ENCODE results near the gene CLCNKA. TPM values are rescaled to one million over a fixed set of nuclear protein-coding genes. Genes with fewer than 3 reads are reported as not detected.

CLCNKA gene
- total RNA-seq, 4 donors from 2014 or later, result 0.10 to 1.3 (median 0.63) TPM; not detected in 1

DNA sequence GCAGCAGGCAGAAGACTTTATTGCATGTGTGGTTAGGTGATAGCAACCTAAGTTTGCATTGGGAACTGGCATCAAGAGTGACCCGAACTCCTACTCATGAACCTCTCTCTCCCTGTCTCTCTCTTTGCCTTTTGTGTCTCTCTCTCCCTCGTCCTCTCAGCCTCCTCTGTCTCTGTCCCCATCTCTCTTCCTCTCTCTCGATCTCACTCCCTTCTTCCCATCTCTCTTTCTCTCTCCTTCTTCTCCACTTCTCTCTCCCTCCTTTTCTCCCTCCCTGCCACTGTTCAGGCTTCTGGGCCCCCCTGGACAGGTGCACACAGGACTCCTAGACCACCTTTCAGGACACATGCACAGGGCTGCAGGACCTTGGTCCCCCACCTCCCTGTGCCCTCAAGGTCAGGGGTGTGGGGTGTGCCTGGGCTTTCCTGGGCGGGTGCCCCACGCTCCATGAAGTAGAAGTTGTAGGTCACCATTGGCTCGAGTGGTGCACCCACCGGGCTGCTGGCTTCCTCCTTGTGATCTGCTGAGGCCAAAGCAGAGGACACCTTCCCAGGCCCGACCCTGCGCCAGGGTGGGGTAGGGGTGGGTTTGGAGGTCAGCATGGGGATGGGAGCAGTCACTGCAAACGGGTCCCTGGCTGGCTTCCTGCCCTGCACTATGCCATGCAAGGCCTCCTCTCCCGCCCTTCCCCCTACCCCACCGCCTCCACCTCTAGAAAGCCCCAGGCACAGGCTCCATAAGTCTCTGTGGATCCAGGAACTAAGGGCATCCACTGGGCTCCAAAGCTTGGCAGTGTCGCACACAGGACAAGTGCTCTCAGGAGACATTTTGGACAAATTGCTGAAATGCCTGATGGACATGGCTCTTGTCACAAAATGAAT is 32.7 kb upstream of the CLCNKA start:
- no peak overlapping the region for H3K4me3 ChIP-seq (ENCODE audit: low read depth, poor library complexity, severe bottlenecking)
- DNase-seq (ENCODE audit: low spot score in 2 of 2), result no peak
- no peak for TF ChIP-seq CTCF (IDR thresholded peaks at IDR 0.05)
- no peak for TF ChIP-seq POLR2A (IDR thresholded peaks at IDR 0.05)
- WGBS, 2 donors, result 87 to 92% methylated on average over 13 of the region's 13 CpGs
- intact Hi-C loops (cut with DNase I; ENCODE audit: low total_unique reads), result no loop called here

- TF ChIP-seq CTCF (IDR thresholded peaks at IDR 0.05), result no peak
- TF ChIP-seq POLR2A (IDR thresholded peaks at IDR 0.05), result no peak
- H3K4me3 ChIP-seq (ENCODE audit: low read depth, poor library complexity, severe bottlenecking), result no peak overlapping the region
- intact Hi-C loops (cut with DNase I; ENCODE audit: low total_unique reads), result no loop called here
- WGBS, 2 donors, result 75 to 78% methylated on average over 6 to 9 of the region's 9 CpGs
- no peak for DNase-seq (ENCODE audit: low spot score in 2 of 2)
Observed at GRCh38 chr1:15989776-15990175, 32.1 kb upstream of the CLCNKA start.

- no peak for TF ChIP-seq POLR2A (IDR thresholded peaks at IDR 0.05)
- WGBS, 2 donors, result 88 to 91% methylated on average over 8 to 10 of the region's 11 CpGs
- no peak overlapping the region for H3K4me3 ChIP-seq (ENCODE audit: low read depth, poor library complexity, severe bottlenecking)
- intact Hi-C loops (cut with DNase I; ENCODE audit: low total_unique reads), result no loop called here
- no peak for DNase-seq (ENCODE audit: low spot score in 2 of 2)
Observed at GRCh38 chr1:15991427-15992186, 30.2 kb upstream of the CLCNKA start.

- intact Hi-C loops (cut with DNase I; ENCODE audit: low total_unique reads), result no loop called here
- WGBS, 2 donors, result 91 to 92% methylated on average over 6 to 7 of the region's 7 CpGs
- no peak for DNase-seq (ENCODE audit: low spot score in 2 of 2)
- TF ChIP-seq CTCF (IDR thresholded peaks at IDR 0.05) (no peak), POLR2A (IDR thresholded peaks at IDR 0.05) (no peak)
- no peak overlapping the region for H3K4me3 ChIP-seq (ENCODE audit: low read depth, poor library complexity, severe bottlenecking)
Observed at GRCh38 chr1:15992187-15992553, 29.7 kb upstream of the CLCNKA start.

DNA sequence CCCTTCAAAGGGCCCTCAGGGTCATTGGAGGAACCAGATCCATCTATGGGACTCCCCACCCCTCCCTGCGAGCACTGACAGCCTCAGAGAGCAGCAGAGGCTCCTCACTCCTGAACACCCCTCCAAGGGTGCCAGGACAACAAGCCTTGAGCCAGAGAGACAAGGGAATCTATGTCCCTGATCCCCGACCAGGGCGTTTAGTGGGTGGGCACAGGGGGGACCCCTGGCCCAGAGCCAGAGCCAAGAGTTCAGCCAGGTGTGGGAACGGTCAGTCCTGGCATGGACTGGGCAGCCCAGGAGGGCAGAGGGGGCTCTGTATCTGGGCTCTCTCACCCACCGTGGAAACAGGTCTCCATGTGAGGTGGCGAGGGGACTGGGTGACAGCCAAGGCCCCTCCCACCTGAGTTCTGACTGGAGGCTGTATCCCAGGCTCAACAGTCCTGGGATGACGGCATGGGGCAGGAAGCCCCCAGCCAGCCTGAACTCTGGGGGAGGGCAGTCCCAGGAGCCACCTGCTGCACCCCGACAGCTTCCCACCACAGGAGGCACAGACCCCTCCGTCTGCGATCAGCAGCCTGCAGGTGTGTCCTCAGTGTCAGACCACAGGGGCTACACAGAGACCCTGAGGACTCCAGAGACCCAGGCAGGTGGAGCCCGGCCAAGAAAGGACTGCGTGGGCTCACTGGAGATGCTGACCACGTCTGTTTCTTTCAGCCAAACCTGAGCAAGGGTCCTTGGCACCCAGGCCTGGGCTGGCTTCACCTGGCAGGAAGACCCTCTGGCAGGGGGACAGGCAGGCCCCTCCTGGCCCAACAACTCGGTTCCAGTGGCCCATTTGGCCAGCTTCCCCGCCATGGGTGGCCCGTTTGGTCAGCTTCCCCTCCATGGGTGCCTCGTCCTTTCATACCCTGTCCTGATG is 29.0 kb upstream of the CLCNKA start:
- H3K4me3 ChIP-seq (ENCODE audit: low read depth, poor library complexity, severe bottlenecking), result no peak overlapping the region
- DNase-seq (ENCODE audit: low spot score in 2 of 2), result no peak
- TF ChIP-seq CTCF (IDR thresholded peaks at IDR 0.05) (no peak), POLR2A (IDR thresholded peaks at IDR 0.05) (no peak)
- intact Hi-C loops (cut with DNase I; ENCODE audit: low total_unique reads), result no loop called here
- 84 to 86% methylated on average over 13 of the region's 17 CpGs for WGBS, 2 donors

Data from lower leg skin (tissue), 4 donors.